Measurements from ENCODE around the gene UBE4B. TPM values are rescaled to one million over a fixed set of nuclear protein-coding genes. Genes with fewer than 3 reads are reported as not detected.

The UBE4B gene
- total and polyA plus RNA-seq, 5 experiments from 2014 or later, result 8.4 to 45.3 (median 10.4) TPM

- H3K4me1 Mint-ChIP-seq, result no peaks in the 10 kb centered on the region
- H3K36me3 Mint-ChIP-seq, result peaks cover 14 to 70% (median 36%) of the 10 kb centered on the region in 3 donors
- no peaks in the 10 kb centered on the region for H3K27me3 Mint-ChIP-seq
- POLR2A ChIA-PET, result no interaction called here
- DNase-seq (no peak), ATAC-seq (no peak)
- H3K4me3 Mint-ChIP-seq, result no peak overlapping the region
- no peak overlapping the region for H3K27ac Mint-ChIP-seq
- H3K9me3 Mint-ChIP-seq, result peaks cover 0 to 16% (median 5%) of the 10 kb centered on the region in 9 donors
These were observed 145.1 kb downstream of the UBE4B start for GRCh38 chr1:10177876-10178275.

DNA sequence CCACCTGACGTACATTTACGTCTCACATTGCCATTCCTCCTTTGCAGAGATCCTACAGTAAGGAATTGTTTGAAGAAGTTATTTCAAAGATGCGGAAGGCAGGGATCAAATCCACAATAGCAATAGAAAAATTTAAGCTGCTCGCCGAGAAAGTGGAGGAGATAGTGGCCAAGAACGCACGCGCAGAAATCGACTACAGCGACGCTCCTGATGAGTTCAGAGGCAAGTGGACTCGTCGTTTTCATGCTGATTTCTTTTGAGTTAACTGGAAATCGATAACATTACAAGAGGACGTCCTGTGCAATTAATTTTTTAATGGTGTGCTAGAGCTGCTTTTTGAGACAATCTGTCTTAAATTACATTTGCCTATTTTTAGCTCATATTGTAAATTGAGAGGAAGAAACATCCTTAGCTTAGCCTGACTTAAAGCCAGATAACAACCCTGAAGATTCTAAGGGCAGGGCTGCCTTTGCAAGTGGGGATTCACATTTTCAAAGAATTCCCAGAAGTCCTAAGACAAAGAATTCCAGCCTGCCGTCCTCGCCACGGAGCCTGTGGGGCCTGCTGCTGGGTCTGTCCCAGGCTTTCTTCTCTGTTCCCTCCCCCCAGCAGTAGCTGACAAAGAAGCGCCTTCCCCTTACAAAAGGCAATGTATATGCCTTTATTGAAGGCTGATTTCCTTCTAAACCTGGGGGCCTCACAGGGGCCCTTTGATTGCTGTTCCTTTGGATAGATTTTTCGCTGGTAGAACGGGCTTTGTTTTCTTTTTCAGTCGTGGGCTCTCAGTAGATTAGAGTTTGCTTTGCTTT is 146.0 kb downstream of the UBE4B start:
- Mint-ChIP-seq H3K4me1 (no peaks in the 10 kb centered on the region), H3K36me3 (peaks cover 14 to 62% (median 32%) of the 10 kb centered on the region in 3 donors), H3K9me3 (peaks cover 0 to 16% (median 5%) of the 10 kb centered on the region in 9 donors), H3K27ac (no peak overlapping the region), H3K27me3 (no peaks in the 10 kb centered on the region), H3K4me3 (no peak overlapping the region)
- ATAC-seq (no peak), DNase-seq (no peak)
- POLR2A ChIA-PET, result interaction anchor here (0.7 kb wide), 2 partner anchors 12 to 14 kb away, joined by 3 read pairs; no protein-coding TSS in a partner anchor

- ATAC-seq, result no peak
- peaks cover 13 to 55% (median 27%) of the 10 kb centered on the region in 3 donors for H3K36me3 Mint-ChIP-seq
- DNase-seq, result no peak
- no peaks in the 10 kb centered on the region for H3K27me3 Mint-ChIP-seq
- peak overlapping the region in 1 of 10 donors; percentile 67 for H3K27ac Mint-ChIP-seq
- H3K4me3 Mint-ChIP-seq, result no peak overlapping the region
- POLR2A ChIA-PET, result interaction anchor here (0.7 kb wide), 1 partner anchor 13 kb away, joined by 3 read pairs; no protein-coding TSS in a partner anchor
- H3K4me1 Mint-ChIP-seq, result no peaks in the 10 kb centered on the region
- H3K9me3 Mint-ChIP-seq, result peaks cover 0 to 15% (median 5%) of the 10 kb centered on the region in 9 donors
These were observed 146.8 kb downstream of the UBE4B start for GRCh38 chr1:10179406-10180091.

DNA sequence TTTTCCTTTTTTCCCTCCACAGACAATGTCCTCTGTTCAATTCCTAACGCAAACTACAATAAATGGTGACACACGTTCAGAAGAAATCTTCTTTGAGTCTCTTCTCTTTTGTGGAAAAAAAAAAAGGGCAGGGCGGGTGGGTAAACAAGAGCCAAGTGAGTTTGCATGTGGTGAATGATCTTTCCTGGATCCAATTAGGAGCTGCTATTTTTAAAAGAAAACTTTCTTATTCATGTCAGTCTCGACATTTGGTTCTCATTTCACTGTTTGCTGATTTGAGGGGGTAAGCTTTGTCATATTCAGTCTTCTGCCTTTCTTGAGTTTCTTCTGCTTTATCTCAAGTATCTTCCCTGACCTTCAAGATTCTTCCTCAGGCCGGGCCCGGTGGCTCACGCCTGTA is 148.4 kb downstream of the UBE4B start:
- Mint-ChIP-seq H3K36me3 (peaks cover under 1 to 41% (median 14%) of the 10 kb centered on the region in 3 donors), H3K4me3 (no peak overlapping the region), H3K27ac (peak overlapping the region in 1 of 10 donors; percentile 34), H3K9me3 (peaks cover 0 to 3% (median 0%) of the 10 kb centered on the region in 9 donors), H3K4me1 (peaks cover 0 to 2% (median 0%) of the 10 kb centered on the region in 4 donors), H3K27me3 (no peaks in the 10 kb centered on the region)
- no peak for DNase-seq
- no peak for ATAC-seq
- POLR2A ChIA-PET, result no interaction called here

DNA sequence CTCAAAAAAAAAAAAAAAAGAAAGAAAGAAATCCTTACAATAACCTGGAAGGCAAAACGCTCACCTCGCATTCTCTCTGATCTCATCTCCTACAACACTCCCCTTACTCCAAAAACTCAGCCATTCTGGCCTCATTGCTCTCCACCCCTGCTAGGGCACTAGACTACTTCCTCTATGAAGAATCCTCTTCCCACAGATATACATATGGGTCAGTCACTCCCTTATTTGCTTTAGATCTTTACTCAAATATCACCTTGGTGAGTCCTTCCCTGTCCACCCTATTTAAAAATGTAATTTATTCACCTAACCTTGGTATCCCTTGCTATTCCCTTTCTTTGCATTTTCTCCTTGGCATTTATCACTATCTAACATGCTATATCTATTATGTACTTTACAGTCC is 153.0 kb downstream of the UBE4B start:
- H3K27me3 Mint-ChIP-seq, result no peaks in the 10 kb centered on the region
- H3K36me3 Mint-ChIP-seq, result peaks cover 3 to 9% (median 4%) of the 10 kb centered on the region in 3 donors
- H3K4me3 Mint-ChIP-seq, result no peak overlapping the region
- POLR2A ChIA-PET, result interaction anchor here (0.6 kb wide), 1 partner anchor 81 kb away, joined by 4 read pairs; no protein-coding TSS in a partner anchor
- peaks cover 0 to 5% (median 0%) of the 10 kb centered on the region in 9 donors for H3K9me3 Mint-ChIP-seq
- DNase-seq, result peak in 1 of 10 donors; percentile 8
- no peak overlapping the region for H3K27ac Mint-ChIP-seq
- ATAC-seq, result no peak
- peaks cover 0 to 3% (median under 1%) of the 10 kb centered on the region in 4 donors for H3K4me1 Mint-ChIP-seq

DNA sequence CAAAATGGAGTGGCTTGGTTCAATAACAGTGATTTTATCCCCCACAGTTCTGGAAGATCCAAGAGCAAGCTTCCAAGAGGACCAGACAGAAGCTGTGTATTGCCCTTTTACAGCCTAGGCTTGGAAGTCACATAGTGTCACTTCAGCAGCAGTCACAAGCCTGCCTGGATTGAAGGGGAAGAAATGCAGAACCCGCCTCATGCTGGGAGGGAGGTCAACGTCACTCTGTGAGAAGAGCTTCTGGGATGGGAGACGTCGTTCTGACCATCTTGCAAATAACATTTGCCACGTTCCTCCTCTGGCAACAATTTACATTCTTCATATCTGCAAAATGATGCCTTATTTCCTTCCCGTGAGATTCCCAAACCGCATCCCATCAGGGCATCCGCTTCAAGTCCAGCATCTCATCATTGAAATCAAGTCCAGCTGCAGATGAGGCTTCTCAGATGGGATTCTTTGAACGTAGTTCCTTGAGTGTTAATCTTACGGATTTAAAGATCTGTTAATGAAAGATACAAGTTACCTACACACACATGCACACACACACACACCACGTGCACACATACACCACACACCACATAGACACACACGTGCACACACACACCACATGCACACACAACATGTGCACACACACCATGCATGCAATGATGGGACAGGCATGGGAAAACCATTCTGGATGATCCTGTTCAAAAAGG is 153.7 kb downstream of the UBE4B start:
- no peak for ATAC-seq

GRCh38 chr1:10187026-10187334 is 154.2 kb downstream of the UBE4B start:
- Mint-ChIP-seq H3K9me3 (peaks cover 0 to 5% (median 0%) of the 10 kb centered on the region in 9 donors), H3K36me3 (peaks cover 0 to 4% (median 0%) of the 10 kb centered on the region in 3 donors), H3K4me1 (peaks cover 0 to 3% (median under 1%) of the 10 kb centered on the region in 4 donors), H3K27ac (no peak overlapping the region), H3K27me3 (no peaks in the 10 kb centered on the region), H3K4me3 (no peak overlapping the region)
- POLR2A ChIA-PET, result interaction anchor here (0.6 kb wide), 1 partner anchor 542 kb away, joined by 4 read pairs; no protein-coding TSS in a partner anchor
- ATAC-seq (no peak), DNase-seq (peak in 2 of 10 donors; percentile 26 to 31)

More for the DNA sequence above, 153.7 kb downstream of the UBE4B start:
- peak in 2 of 10 donors; percentile 6 to 29 for DNase-seq
- H3K36me3 Mint-ChIP-seq, result peaks cover 0 to 4% (median 1%) of the 10 kb centered on the region in 3 donors
- POLR2A ChIA-PET, result interaction anchor here (0.6 kb wide), 1 partner anchor 541 kb away, joined by 4 read pairs; no protein-coding TSS in a partner anchor
- H3K27ac Mint-ChIP-seq, result peak overlapping the region in 1 of 10 donors; percentile 8
- H3K9me3 Mint-ChIP-seq, result peaks cover 0 to 5% (median 0%) of the 10 kb centered on the region in 9 donors
- peaks cover 0 to 3% (median under 1%) of the 10 kb centered on the region in 4 donors for H3K4me1 Mint-ChIP-seq
- no peaks in the 10 kb centered on the region for H3K27me3 Mint-ChIP-seq
- no peak overlapping the region for H3K4me3 Mint-ChIP-seq

DNA sequence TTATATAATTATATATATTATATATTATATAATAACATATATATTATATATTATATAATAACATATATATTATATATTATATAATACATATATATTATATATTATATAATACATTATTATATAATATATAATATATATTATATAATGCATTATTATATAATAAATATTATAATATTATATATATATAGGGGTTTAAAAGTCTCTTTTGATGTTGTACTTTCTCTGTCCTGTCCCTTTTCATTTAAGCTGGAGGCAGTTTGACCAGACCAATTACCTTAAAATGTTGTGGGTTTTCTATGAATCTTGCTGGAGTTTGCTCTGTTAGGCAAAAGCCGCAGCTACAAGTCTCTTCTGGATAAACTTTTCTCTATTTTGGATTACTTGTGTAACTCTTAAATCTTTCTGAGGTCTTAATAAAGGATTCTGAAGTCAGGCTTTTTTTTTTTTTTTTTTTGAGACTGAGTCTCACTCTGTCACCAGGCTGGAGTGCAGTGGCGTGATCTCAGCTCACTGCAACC is 155.4 kb downstream of the UBE4B start:
- Mint-ChIP-seq H3K27ac (peak overlapping the region in 1 of 10 donors; percentile 61), H3K4me3 (peak overlapping the region in 1 of 10 donors; percentile 64), H3K4me1 (peaks cover 0 to 3% (median under 1%) of the 10 kb centered on the region in 4 donors), H3K27me3 (peaks cover 0 to under 1% (median 0%) of the 10 kb centered on the region in 5 donors), H3K36me3 (peaks cover 0 to 4% (median 0%) of the 10 kb centered on the region in 3 donors), H3K9me3 (peaks cover 0 to 5% (median 0%) of the 10 kb centered on the region in 9 donors)
- POLR2A ChIA-PET, result interaction anchor here (0.6 to 0.7 kb wide), 2 partner anchors 21 to 143 kb away, joined by 3 read pairs; no protein-coding TSS in a partner anchor
- DNase-seq, result peak in 2 of 10 donors; percentile 26 to 34
- ATAC-seq, result no peak

DNA sequence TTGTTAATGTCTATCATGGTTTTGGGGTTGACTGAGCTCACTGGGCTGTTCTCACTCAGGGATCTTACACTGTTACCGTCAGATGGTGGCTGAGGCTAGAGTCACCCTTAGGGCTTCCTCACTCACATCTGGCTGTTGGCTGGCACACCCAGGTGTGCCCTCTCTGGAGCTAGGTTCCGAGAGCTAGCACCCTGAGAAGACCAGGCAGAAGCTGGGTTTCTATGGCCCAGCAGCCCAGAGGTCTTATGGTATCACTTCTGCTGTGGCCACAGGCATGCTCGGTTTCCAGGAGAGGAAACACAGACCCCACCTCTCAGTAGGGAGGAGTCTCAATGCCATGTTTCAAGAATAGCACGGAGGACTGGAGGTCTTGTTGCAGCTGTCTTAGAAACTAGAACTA is 156.9 kb downstream of the UBE4B start:
- peaks cover 0 to 5% (median 0%) of the 10 kb centered on the region in 9 donors for H3K9me3 Mint-ChIP-seq
- H3K4me3 Mint-ChIP-seq, result no peak overlapping the region
- ATAC-seq (peak in 1 of 2 donors; percentile 50), DNase-seq (peak in 2 of 10 donors; percentile 6 to 26)
- H3K27me3 Mint-ChIP-seq, result peaks cover 0 to 9% (median 3%) of the 10 kb centered on the region in 5 donors
- POLR2A ChIA-PET, result no interaction called here
- H3K4me1 Mint-ChIP-seq, result peaks cover 0 to 4% (median 1%) of the 10 kb centered on the region in 4 donors
- H3K27ac Mint-ChIP-seq, result no peak overlapping the region
- H3K36me3 Mint-ChIP-seq, result peaks cover 0 to 4% (median 0%) of the 10 kb centered on the region in 3 donors

- POLR2A ChIA-PET, result interaction anchor here (0.6 kb wide), 1 partner anchor 13 kb away, joined by 3 read pairs; no protein-coding TSS in a partner anchor
- no peak for ATAC-seq
- H3K4me3 Mint-ChIP-seq, result no peak overlapping the region
- peaks cover 0 to 5% (median 0%) of the 10 kb centered on the region in 9 donors for H3K9me3 Mint-ChIP-seq
- no peak for DNase-seq
- H3K36me3 Mint-ChIP-seq, result peaks cover 0 to 4% (median 0%) of the 10 kb centered on the region in 3 donors
- H3K27me3 Mint-ChIP-seq, result peaks cover 0 to 10% (median 6%) of the 10 kb centered on the region in 5 donors
- no peak overlapping the region for H3K27ac Mint-ChIP-seq
- H3K4me1 Mint-ChIP-seq, result peaks cover 0 to 3% (median 1%) of the 10 kb centered on the region in 4 donors
These were observed 159.5 kb downstream of the UBE4B start for GRCh38 chr1:10192263-10192662.

DNA sequence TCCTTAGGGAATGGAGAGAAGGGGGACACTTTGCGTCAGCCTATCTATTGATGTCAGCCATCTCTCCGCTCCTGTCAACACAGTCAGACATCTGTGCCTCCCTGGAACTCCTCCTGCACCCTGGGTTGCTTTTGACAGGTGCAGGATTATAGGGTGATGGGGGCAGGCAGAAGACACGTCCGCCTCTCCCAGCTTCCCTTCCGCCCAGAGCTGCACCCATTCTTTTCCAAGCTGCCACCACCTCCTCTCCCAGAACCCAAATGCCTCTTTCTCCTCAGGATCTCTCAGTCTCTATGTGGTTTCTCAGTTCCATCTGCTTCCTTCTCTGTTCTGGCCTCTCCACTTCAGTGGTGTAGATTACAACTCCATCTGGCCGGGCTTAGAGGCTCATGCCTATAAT is 160.5 kb downstream of the UBE4B start:
- peaks cover 0 to 10% (median 6%) of the 10 kb centered on the region in 5 donors for H3K27me3 Mint-ChIP-seq
- POLR2A ChIA-PET, result no interaction called here
- ATAC-seq (no peak), DNase-seq (no peak)
- H3K27ac Mint-ChIP-seq, result peak overlapping the region in 1 of 10 donors; percentile 40
- no peak overlapping the region for H3K4me3 Mint-ChIP-seq
- H3K9me3 Mint-ChIP-seq, result peaks cover 0 to 2% (median 0%) of the 10 kb centered on the region in 9 donors
- H3K36me3 Mint-ChIP-seq, result peaks cover 0 to 2% (median 0%) of the 10 kb centered on the region in 3 donors
- peaks cover 0 to 3% (median 1%) of the 10 kb centered on the region in 4 donors for H3K4me1 Mint-ChIP-seq

- no peak for ATAC-seq
- Mint-ChIP-seq H3K27ac (no peak overlapping the region), H3K27me3 (peaks cover 0 to 12% (median 9%) of the 10 kb centered on the region in 5 donors), H3K4me3 (no peak overlapping the region), H3K36me3 (no peaks in the 10 kb centered on the region), H3K9me3 (no peaks in the 10 kb centered on the region), H3K4me1 (peaks cover 0 to 2% (median 0%) of the 10 kb centered on the region in 4 donors)
- POLR2A ChIA-PET, result no interaction called here
- DNase-seq, result no peak
These were observed 162.8 kb downstream of the UBE4B start for GRCh38 chr1:10195570-10195969.

All from naive thymus-derived CD8-positive, alpha-beta T cell (primary cell).